Endodermal cell (in vitro differentiated cells): ENCODE results near the gene TSHZ3. TPM values are rescaled to one million over a fixed set of nuclear protein-coding genes. Genes with fewer than 3 reads are reported as not detected.

Experiments
- DNase-seq: peaks from one replicate; pipeline ENCODE4 v3.0.0-alpha.2; 2017
- H3K27ac ChIP-seq: 2 replicates; pipeline ENCODE4 v1.5.1; 2013; ENCODE audit warnings: mild to moderate bottlenecking, low read depth, low read length, moderate library complexity
- H3K27me3 ChIP-seq: 2 replicates; pipeline ENCODE4 v1.6.1; 2013; ENCODE audit warnings: mild to moderate bottlenecking, low read length, moderate library complexity; ENCODE audit not compliant: insufficient read depth, control insufficient read depth, poor library complexity, severe bottlenecking
- H3K36me3 ChIP-seq: 2 replicates; pipeline ENCODE4 v1.7.0; 2013; ENCODE audit warnings: mild to moderate bottlenecking, low read length, moderate library complexity; ENCODE audit not compliant: control insufficient read depth, insufficient read depth
- H3K4me1 ChIP-seq: one replicate; pipeline ENCODE4 v1.7.0; 2013; ENCODE audit warnings: low read length; ENCODE audit not compliant: control insufficient read depth, insufficient read depth
- H3K4me3 ChIP-seq: 2 replicates; pipeline ENCODE4 v1.5.1; 2013; ENCODE audit warnings: mild to moderate bottlenecking, low read length, moderate library complexity
- H3K9ac ChIP-seq: 2 replicates; pipeline ENCODE4 v1.6.1; 2013; ENCODE audit warnings: mild to moderate bottlenecking, low read length, moderate library complexity; ENCODE audit not compliant: poor library complexity, severe bottlenecking; ENCODE audit errors: extremely low read depth
- H3K9me3 ChIP-seq: 2 replicates; pipeline ENCODE4 v1.6.1; 2013; ENCODE audit warnings: mild to moderate bottlenecking, low read length, moderate library complexity; ENCODE audit not compliant: control insufficient read depth
- H3K27ac Mint-ChIP-seq: 2 replicates; pipeline ENCODE4 v1.8.0; 2020; ENCODE audit warnings: mixed read lengths
- H3K27me3 Mint-ChIP-seq: 2 replicates; pipeline ENCODE4 v1.8.0; 2021; ENCODE audit warnings: mild to moderate bottlenecking, mixed read lengths; ENCODE audit not compliant: insufficient read depth
- H3K36me3 Mint-ChIP-seq: 2 replicates; pipeline ENCODE4 v1.8.0; 2020; ENCODE audit warnings: low read depth, mixed read lengths
- H3K4me1 Mint-ChIP-seq: 2 replicates; pipeline ENCODE4 v1.8.0; 2020; ENCODE audit warnings: mixed read lengths
- H3K4me3 Mint-ChIP-seq: 2 replicates; pipeline ENCODE4 v1.8.0; 2020; ENCODE audit warnings: mild to moderate bottlenecking, moderate library complexity, mixed read lengths
- H3K9me3 Mint-ChIP-seq: 2 replicates; pipeline ENCODE4 v1.8.0; 2020; ENCODE audit warnings: mild to moderate bottlenecking, mixed read lengths
- CTCF ChIP-seq: fragments of 200-600 bp; sonication (generic); conservative IDR thresholded peaks from 2 replicates; pipeline ENCODE4 v1.5.0; 2021; ENCODE audit warnings: antibody characterized with exemption, mild to moderate bottlenecking
- WGBS, 2 experiments: methylation state at CpG; one replicate each; pipeline versions ENCODE4 v1.1.5 to v1.1.7; 2013; ENCODE audit warnings: missing lambda C conversion rate in 2 of 2, mixed read lengths in 1 of 2; ENCODE audit not compliant: insufficient coverage in 1 of 2, insufficient read length in 1 of 2; 5-methylcytosine and 5-hydroxymethylcytosine counted together
- total RNA-seq, 2 donors: library from RNA; stranded (reverse); fragmentation: NEBNext Ultra II Directional in 1 of 2; extraction: Animal tissue kit (Norgen Biotek cat#: 25700) in 1 of 2; gene quantifications; 2 replicates in 1 of 2; 3 replicates in 1 of 2; pipeline ENCODE4 v1.2.1, GENCODE V29; 2021

TSHZ3 gene
- total RNA-seq, 2 donors from 2014 or later, result 0.84 to 2.1 TPM

- no peak overlapping the region for H3K27ac ChIP-seq
- H3K4me1 ChIP-seq, result no peaks in the 10 kb centered on the region
Measured at GRCh38 chr19:31285744-31286143, 63.5 kb downstream of the TSHZ3 start.

GRCh38 chr19:31284621-31285020 lies 64.6 kb downstream of the TSHZ3 start:
- H3K4me1 ChIP-seq, result no peaks in the 10 kb centered on the region
- H3K4me1 Mint-ChIP-seq, result peaks cover 12% of the 10 kb centered on the region
- no peaks in the 10 kb centered on the region for H3K9me3 ChIP-seq
- no peak for TF ChIP-seq CTCF
- DNase-seq, result no peak
- no peaks in the 10 kb centered on the region for H3K36me3 ChIP-seq
- no peaks in the 10 kb centered on the region for H3K27me3 Mint-ChIP-seq
- no peak overlapping the region for H3K27ac Mint-ChIP-seq
- H3K4me3 ChIP-seq, result no peak overlapping the region
- H3K9me3 Mint-ChIP-seq, result no peaks in the 10 kb centered on the region
- H3K27ac ChIP-seq, result no peak overlapping the region
- no peak overlapping the region for H3K9ac ChIP-seq
- H3K4me3 Mint-ChIP-seq, result no peak overlapping the region
- H3K36me3 Mint-ChIP-seq, result no peaks in the 10 kb centered on the region
- WGBS, 2 experiments, result 91 to 92% methylated on average over 6 to 7 of the region's 7 CpGs
- no peaks in the 10 kb centered on the region for H3K27me3 ChIP-seq

More at GRCh38 chr19:31285744-31286143, 63.5 kb downstream of the TSHZ3 start:
- Mint-ChIP-seq H3K4me1 (peaks cover 7% of the 10 kb centered on the region), H3K4me3 (no peak overlapping the region), H3K36me3 (no peaks in the 10 kb centered on the region), H3K27ac (no peak overlapping the region), H3K9me3 (no peaks in the 10 kb centered on the region), H3K27me3 (no peaks in the 10 kb centered on the region)
- no peaks in the 10 kb centered on the region for H3K9me3 ChIP-seq
- H3K4me3 ChIP-seq, result no peak overlapping the region
- TF ChIP-seq CTCF, result no peak
- no peaks in the 10 kb centered on the region for H3K36me3 ChIP-seq
- DNase-seq, result no peak
- no peak overlapping the region for H3K9ac ChIP-seq
- H3K27me3 ChIP-seq, result no peaks in the 10 kb centered on the region
- 90 to 92% methylated on average over 2 to 5 of the region's 5 CpGs for WGBS, 2 experiments

- 95 to 97% methylated on average over 6 to 8 of the region's 8 CpGs for WGBS, 2 experiments
- Mint-ChIP-seq H3K9me3 (no peaks in the 10 kb centered on the region), H3K27me3 (no peaks in the 10 kb centered on the region), H3K27ac (no peak overlapping the region), H3K4me3 (no peak overlapping the region), H3K36me3 (no peaks in the 10 kb centered on the region), H3K4me1 (peaks cover 12% of the 10 kb centered on the region)
- H3K27me3 ChIP-seq, result no peaks in the 10 kb centered on the region
- no peak for DNase-seq
- no peaks in the 10 kb centered on the region for H3K36me3 ChIP-seq
- H3K27ac ChIP-seq, result no peak overlapping the region
- H3K4me3 ChIP-seq, result no peak overlapping the region
- H3K9ac ChIP-seq, result no peak overlapping the region
- H3K4me1 ChIP-seq, result no peaks in the 10 kb centered on the region
- H3K9me3 ChIP-seq, result no peaks in the 10 kb centered on the region
- TF ChIP-seq CTCF, result no peak
Measured at GRCh38 chr19:31283701-31284100, 65.5 kb downstream of the TSHZ3 start.
